K562 (cell line): ENCODE measurements around the gene CFAP251. TPM values are rescaled to one million over a fixed set of nuclear protein-coding genes. Genes with fewer than 3 reads are reported as not detected.

Experiments
- HMGXB4 ChIP-seq: sonication (generic); formaldehyde crosslinking; IDR thresholded peaks from 2 replicates; pipeline ENCODE4 v1.8.1; 2023; ENCODE audit warnings: mild to moderate bottlenecking, missing genetic modification reagents
- RAD51 ChIP-seq: fragments of 450-650 bp; IDR thresholded peaks from 2 replicates; pipeline ENCODE4 v1.7.1; 2016; ENCODE audit warnings: low read depth, mild to moderate bottlenecking, borderline replicate concordance
- RBM17 ChIP-seq: fragments of 200-400 bp; formaldehyde crosslinking; IDR thresholded peaks from 2 replicates; pipeline ENCODE4 v1.6.1; 2017; ENCODE audit warnings: low read depth, mild to moderate bottlenecking, low read length, borderline replicate concordance
- RFX1 ChIP-seq: fragments of 450-650 bp; IDR thresholded peaks from 2 replicates; pipeline ENCODE4 v1.6.1; 2016; ENCODE audit warnings: mild to moderate bottlenecking, moderate library complexity
- SMARCA4 ChIP-seq: fragments of 450-650 bp; IDR thresholded peaks from 2 replicates; pipeline ENCODE4 v1.6.1; 2016
- TRIM24 ChIP-seq, 2 experiments: fragments of 450-650 bp; IDR thresholded peaks; 2 replicates each; pipeline ENCODE4 v1.6.1; 2016
- ZKSCAN8 ChIP-seq: fragments of 200-800 bp; sonication (Bioruptor generic); IDR thresholded peaks from 2 replicates; pipeline ENCODE4 v1.6.1; 2016; ENCODE audit warnings: missing genetic modification characterization, missing compliant biosample characterization
- ZNF224 ChIP-seq: sonication (generic); formaldehyde crosslinking; IDR thresholded peaks from 2 replicates; pipeline ENCODE4 v1.8.0; 2022; ENCODE audit warnings: mild to moderate bottlenecking, missing genetic modification reagents
- ZNF318 ChIP-seq, 2 experiments: fragments of 450-650 bp; IDR thresholded peaks; 2 replicates each; pipeline ENCODE4 v1.6.1; 2016; ENCODE audit warnings: mild to moderate bottlenecking in 2 of 2, borderline replicate concordance in 1 of 2, low read depth in 1 of 2, moderate library complexity in 1 of 2
- ZNF668 ChIP-seq: fragments of 250-450 bp; sonication (Bioruptor Pico); IDR thresholded peaks from 2 replicates; pipeline ENCODE4 v1.8.0; 2022; ENCODE audit warnings: mild to moderate bottlenecking, inconsistent platforms
- polyA plus RNA-seq, 8 experiments: library from polyadenylated mRNA; depleted of rRNA in 4 of 8; stranded (reverse) in 5 of 8; unstranded in 3 of 8; fragments of >200 nt; fragmentation: Nextera tagmentation in 2 of 8; fragmentation: Illumina TruSeq in 1 of 8; extraction: Ambion mirVana in 2 of 8; extraction: Trizol in 1 of 8; gene quantifications; 2 replicates each; pipeline versions ENCODE4 v1.2.1 to v1.2.3, GENCODE V29; 2011 to 2014; ENCODE audit warnings: inconsistent platforms in 1 of 8, missing spikeins in 1 of 8
- total RNA-seq, 7 experiments: library from RNA; depleted of rRNA in 6 of 7; stranded (reverse); fragments of >200 nt in 6 of 7; fragmentation: Illumina TruSeq in 2 of 7; extraction: Trizol in 2 of 7; gene quantifications; 2 replicates each; pipeline versions ENCODE4 v1.2.1 to v1.2.3, GENCODE V29; 2011 to 2021; ENCODE audit warnings: low replicate concordance in 1 of 7
- TF ChIP-seq, protein P1 (sequence below): sonication (generic); formaldehyde crosslinking; IDR thresholded peaks from 2 replicates; pipeline ENCODE4 v1.8.0; 2022; ENCODE audit warnings: mild to moderate bottlenecking, missing genetic modification reagents
- TF ChIP-seq, protein P2 (sequence below): fragments of 250-450 bp; sonication (Bioruptor Pico); IDR thresholded peaks from 2 replicates; pipeline ENCODE4 v1.5.0; 2021; ENCODE audit warnings: mild to moderate bottlenecking, borderline replicate concordance
- TF ChIP-seq, protein P3 (sequence below): fragments of 450-650 bp; formaldehyde crosslinking; IDR thresholded peaks from 2 replicates; pipeline ENCODE4 v1.4.0; 2022; ENCODE audit warnings: mild to moderate bottlenecking, moderate library complexity

Gene CFAP251
- total and polyA plus RNA-seq, 9 of the 15 experiments (the other 6 are each of a cell fraction or from before 2014, with no cell fraction given) = 16.6 to 31.0 (median 19.1) TPM

DNA sequence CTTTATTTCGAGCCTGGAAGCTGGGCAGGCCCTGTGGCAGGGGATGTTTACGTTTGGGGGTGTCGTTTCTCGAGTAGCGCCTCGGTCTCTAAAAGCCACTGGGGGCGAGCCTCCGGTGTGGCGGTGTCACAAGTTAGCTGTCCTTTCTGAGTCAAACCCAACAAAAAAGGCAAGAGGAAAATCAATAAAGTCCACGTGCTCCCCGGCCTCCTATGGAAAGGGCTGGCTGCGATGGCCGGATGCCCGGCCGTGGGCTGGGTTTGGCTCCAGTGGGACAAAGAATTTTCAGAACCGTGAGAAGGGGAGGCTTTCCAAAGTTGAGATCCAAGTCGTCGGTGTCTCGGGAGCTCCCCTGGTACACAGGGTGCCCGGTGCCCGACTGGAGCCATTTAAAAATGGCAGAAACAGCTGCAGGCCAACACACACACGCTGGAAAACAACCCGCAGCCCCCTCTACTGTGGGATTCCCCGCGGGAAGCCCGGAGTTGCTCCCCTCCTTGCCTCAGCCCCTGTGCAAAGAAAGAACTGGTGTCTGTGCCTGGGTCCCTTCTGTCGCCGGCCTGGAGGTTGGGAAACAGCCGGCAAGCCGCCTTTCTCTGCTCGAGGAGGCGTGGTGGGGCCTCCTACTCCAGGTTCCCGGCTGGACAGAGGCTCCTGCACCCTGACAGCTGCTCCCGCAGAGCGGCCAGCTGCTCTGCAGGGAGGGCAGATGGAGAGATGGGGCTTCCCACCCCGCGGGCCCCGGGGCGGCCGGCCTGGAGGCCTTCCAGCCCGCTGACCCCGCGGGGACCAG is 105.1 kb downstream of the CFAP251 start (continued):
- TF ChIP-seq RBM17 = no peak
- TF ChIP-seq HMGXB4 (CRISPR knock-in tag) = no peak
- TF ChIP-seq TRIM24 (IDR thresholded peaks at IDR 0.05) = no peak
- TF ChIP-seq ZKSCAN8 = no peak
- no peak for TF ChIP-seq ZNF224 (CRISPR knock-in tag)
- no peak for TF ChIP-seq ZNF318 (IDR thresholded peaks at IDR 0.05; ENCODE audit: borderline replicate concordance in 1 of 2, low read depth in 1 of 2)
- TF ChIP-seq, protein P1, sequence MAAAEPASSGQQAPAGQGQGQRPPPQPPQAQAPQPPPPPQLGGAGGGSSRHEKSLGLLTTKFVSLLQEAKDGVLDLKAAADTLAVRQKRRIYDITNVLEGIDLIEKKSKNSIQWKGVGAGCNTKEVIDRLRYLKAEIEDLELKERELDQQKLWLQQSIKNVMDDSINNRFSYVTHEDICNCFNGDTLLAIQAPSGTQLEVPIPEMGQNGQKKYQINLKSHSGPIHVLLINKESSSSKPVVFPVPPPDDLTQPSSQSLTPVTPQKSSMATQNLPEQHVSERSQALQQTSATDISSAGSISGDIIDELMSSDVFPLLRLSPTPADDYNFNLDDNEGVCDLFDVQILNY (CRISPR knock-in tag) = no peak
- TF ChIP-seq ZNF668 = no peak
- no peak for TF ChIP-seq RFX1
- TF ChIP-seq, protein P2, sequence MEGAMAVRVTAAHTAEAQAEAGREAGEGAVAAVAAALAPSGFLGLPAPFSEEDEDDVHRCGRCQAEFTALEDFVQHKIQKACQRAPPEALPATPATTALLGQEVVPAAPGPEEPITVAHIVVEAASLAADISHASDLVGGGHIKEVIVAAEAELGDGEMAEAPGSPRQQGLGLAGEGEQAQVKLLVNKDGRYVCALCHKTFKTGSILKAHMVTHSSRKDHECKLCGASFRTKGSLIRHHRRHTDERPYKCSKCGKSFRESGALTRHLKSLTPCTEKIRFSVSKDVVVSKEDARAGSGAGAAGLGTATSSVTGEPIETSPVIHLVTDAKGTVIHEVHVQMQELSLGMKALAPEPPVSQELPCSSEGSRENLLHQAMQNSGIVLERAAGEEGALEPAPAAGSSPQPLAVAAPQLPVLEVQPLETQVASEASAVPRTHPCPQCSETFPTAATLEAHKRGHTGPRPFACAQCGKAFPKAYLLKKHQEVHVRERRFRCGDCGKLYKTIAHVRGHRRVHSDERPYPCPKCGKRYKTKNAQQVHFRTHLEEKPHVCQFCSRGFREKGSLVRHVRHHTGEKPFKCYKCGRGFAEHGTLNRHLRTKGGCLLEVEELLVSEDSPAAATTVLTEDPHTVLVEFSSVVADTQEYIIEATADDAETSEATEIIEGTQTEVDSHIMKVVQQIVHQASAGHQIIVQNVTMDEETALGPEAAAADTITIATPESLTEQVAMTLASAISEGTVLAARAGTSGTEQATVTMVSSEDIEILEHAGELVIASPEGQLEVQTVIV (CRISPR knock-in tag) = no peak
- no peak for TF ChIP-seq SMARCA4
- TF ChIP-seq RAD51 = peak; percentile 40; the same call in 1 of the 2 replicates
- TF ChIP-seq, protein P3, sequence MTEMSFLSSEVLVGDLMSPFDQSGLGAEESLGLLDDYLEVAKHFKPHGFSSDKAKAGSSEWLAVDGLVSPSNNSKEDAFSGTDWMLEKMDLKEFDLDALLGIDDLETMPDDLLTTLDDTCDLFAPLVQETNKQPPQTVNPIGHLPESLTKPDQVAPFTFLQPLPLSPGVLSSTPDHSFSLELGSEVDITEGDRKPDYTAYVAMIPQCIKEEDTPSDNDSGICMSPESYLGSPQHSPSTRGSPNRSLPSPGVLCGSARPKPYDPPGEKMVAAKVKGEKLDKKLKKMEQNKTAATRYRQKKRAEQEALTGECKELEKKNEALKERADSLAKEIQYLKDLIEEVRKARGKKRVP (CRISPR knock-in tag) = no peak
